GM12878 (cell line): ENCODE results near the gene SEMA5A. TPM values are rescaled to one million over a fixed set of nuclear protein-coding genes. Genes with fewer than 3 reads are reported as not detected.

ENCODE experiments used
- ASH2L ChIP-seq: fragments of 300-600, 200-600 bp; sonication (generic); IDR thresholded peaks from 2 replicates; pipeline ENCODE4 v1.6.1; 2017; ENCODE audit warnings: low read depth, mild to moderate bottlenecking, borderline replicate concordance
- CTCF ChIP-seq, 3 experiments: IDR thresholded peaks in 2 of 3; conservative IDR thresholded peaks in 1 of 3; 2 replicates each; pipeline ENCODE4 v1.5.1; 2011; ENCODE audit warnings: low read depth in 3 of 3, low read length in 3 of 3, mild to moderate bottlenecking in 3 of 3, control low read depth in 2 of 3, moderate library complexity in 2 of 3, inconsistent platforms in 1 of 3, mixed read lengths in 1 of 3; ENCODE audit not compliant: control insufficient read depth in 2 of 3, insufficient read depth in 1 of 3; ENCODE audit errors: extremely low read depth in 1 of 3
- EP300 ChIP-seq, 2 experiments: fragments of 150-350 bp in 1 of 2; IDR thresholded peaks; 2 replicates each; pipeline ENCODE4 v1.6.1; 2011 to 2012; ENCODE audit warnings: low read depth in 2 of 2, low read length in 2 of 2, borderline replicate concordance in 1 of 2, improper control_type of control experiment in 1 of 2, inconsistent platforms in 1 of 2; ENCODE audit not compliant: control insufficient read depth in 1 of 2
- ESRRA ChIP-seq: IDR thresholded peaks from 2 replicates; pipeline ENCODE4 v1.6.1; 2012; ENCODE audit warnings: mild to moderate bottlenecking, low read length, improper control_type of control experiment
- MLLT1 ChIP-seq: fragments of 450-650 bp; IDR thresholded peaks from 2 replicates; pipeline ENCODE4 v1.6.1; 2016; ENCODE audit warnings: mild to moderate bottlenecking
- MXI1 ChIP-seq: fragments of 150-350 bp; IDR thresholded peaks from 2 replicates; pipeline ENCODE4 v1.6.1; 2011; ENCODE audit warnings: low read depth, mild to moderate bottlenecking, inconsistent platforms, low read length, improper control_type of control experiment
- MYC ChIP-seq: IDR thresholded peaks from 2 replicates; pipeline ENCODE4 v1.6.1; 2011; ENCODE audit warnings: mild to moderate bottlenecking, low read length, moderate library complexity, inconsistent platforms; ENCODE audit not compliant: insufficient read depth, insufficient replicate concordance, insufficient read length, severe bottlenecking
- PAX8 ChIP-seq: fragments of 450-650 bp; IDR thresholded peaks from 2 replicates; pipeline ENCODE4 v1.6.1; 2017; ENCODE audit warnings: mild to moderate bottlenecking, moderate library complexity
- PKNOX1 ChIP-seq: fragments of 450-650 bp; IDR thresholded peaks from 2 replicates; pipeline ENCODE4 v1.6.1; 2016; ENCODE audit warnings: mild to moderate bottlenecking
- SPI1 ChIP-seq: IDR thresholded peaks from 2 replicates; pipeline ENCODE4 v1.6.1; 2011; ENCODE audit warnings: low read depth, mild to moderate bottlenecking, low read length, moderate library complexity, borderline replicate concordance; ENCODE audit not compliant: insufficient read depth
- polyA plus RNA-seq, 11 experiments: library from polyadenylated mRNA; depleted of rRNA in 4 of 11; unstranded in 6 of 11; stranded (reverse) in 5 of 11; fragments of >200 nt; fragmentation: Nextera tagmentation in 4 of 11; fragmentation: Illumina TruSeq in 1 of 11; extraction: Ambion mirVana in 4 of 11; extraction: Trizol in 1 of 11; gene quantifications; 1 replicate in 1 of 11; 2 replicates in 10 of 11; pipeline versions ENCODE4 v1.2.1 to v1.2.3, GENCODE V29; 2011 to 2016; ENCODE audit warnings: inconsistent platforms in 2 of 11, missing spikeins in 2 of 11, low read depth in 1 of 11
- total RNA-seq, 4 experiments: library from RNA; depleted of rRNA in 3 of 4; stranded (reverse); fragments of >200 nt in 3 of 4; fragmentation: Illumina TruSeq in 1 of 4; extraction: Trizol in 1 of 4; gene quantifications; 2 replicates each; pipeline versions ENCODE4 v1.2.1 to v1.2.3, GENCODE V29; 2013 to 2021

SEMA5A gene
- total and polyA plus RNA-seq, 10 of the 15 experiments (the other 5 are each of a cell fraction or from before 2014, with no cell fraction given): 0.03 to 2.4 (median 0.09) TPM; not detected in 1

GRCh38 chr5:9453480-9454011 is 92.3 kb downstream of the SEMA5A start (continued):
- no peak for TF ChIP-seq CTCF (IDR thresholded peaks at IDR 0.05 in 2 of 3, conservative IDR thresholded peaks at IDR 0.05 in 1 of 3; ENCODE audit: control insufficient read depth in 2 of 3, extremely low read depth in 1 of 3, insufficient read depth in 1 of 3, low read depth in 3 of 3, low read length in 3 of 3)
- TF ChIP-seq MYC: no peak
- no peak for TF ChIP-seq MXI1
- TF ChIP-seq PKNOX1: no peak
- no peak for TF ChIP-seq EP300 (IDR thresholded peaks at IDR 0.05; ENCODE audit: borderline replicate concordance in 1 of 2, control insufficient read depth in 1 of 2, low read depth in 2 of 2, low read length in 2 of 2)
- TF ChIP-seq ESRRA: no peak
- TF ChIP-seq MLLT1: no peak
- TF ChIP-seq ASH2L: no peak
- TF ChIP-seq PAX8: no peak
- TF ChIP-seq SPI1: no peak
